ENCODE results near the gene DENND1A.

The DENND1A gene

GRCh38 chr9:123468541-123468940 is 461.4 kb downstream of the DENND1A start:
- Histone ChIP-seq H2BK120ac (ENCODE audit: low read depth, low read length) (no peak overlapping the region), H3K9me3 (ENCODE audit: control insufficient read depth, low read length) (no peaks in the 10 kb centered on the region), H2BK15ac (ENCODE audit: low read depth, poor library complexity, severe bottlenecking) (no peak overlapping the region), H3K4me3 (ENCODE audit: insufficient read depth in 1 of 2, low read depth in 1 of 2, low read length in 2 of 2) (no peak overlapping the region), H4K8ac (ENCODE audit: low read length) (no peak overlapping the region), H3K9ac (ENCODE audit: low read length) (no peak overlapping the region), H2AFZ (ENCODE audit: low read depth, low read length) (no peak overlapping the region), H3K23ac (ENCODE audit: low read length in 2 of 2) (no peak overlapping the region), H3K4me1 (ENCODE audit: control insufficient read depth, insufficient read depth, low read depth, low read length) (no peaks in the 10 kb centered on the region), H2BK12ac (ENCODE audit: low read length in 2 of 2) (no peak overlapping the region), H4K91ac (ENCODE audit: low read length) (no peak overlapping the region), H2BK5ac (ENCODE audit: low read depth, low read length, poor library complexity, severe bottlenecking) (no peak overlapping the region), H3K4me2 (ENCODE audit: low read length, poor library complexity, severe bottlenecking) (no peak overlapping the region), H3K27me3 (ENCODE audit: control insufficient read depth in 1 of 2, insufficient read depth in 1 of 2, low read length in 2 of 2) (no peaks in the 10 kb centered on the region), H3K4ac (ENCODE audit: low read depth in 1 of 2, low read length in 2 of 2) (no peak overlapping the region), H3K79me1 (replicated peaks; ENCODE audit: low read length, poor library complexity, severe bottlenecking) (no peaks in the 10 kb centered on the region), H3K27ac (ENCODE audit: low read length, poor library complexity, severe bottlenecking) (no peak overlapping the region), H3K14ac (ENCODE audit: low read length in 2 of 2) (no peak overlapping the region), H3K18ac (ENCODE audit: low read depth in 1 of 2, low read length in 2 of 2) (no peak overlapping the region), H3K36me3 (ENCODE audit: control insufficient read depth in 1 of 2, insufficient read depth in 2 of 2, low read depth in 1 of 2, low read length in 2 of 2) (no peaks in the 10 kb centered on the region), H2AK5ac (ENCODE audit: low read length, severe bottlenecking) (no peak overlapping the region)
- WGBS, result 89% methylated on average over 4 of the region's 5 CpGs
- no peak for DNase-seq

- no peak overlapping the region for H3K4me2 ChIP-seq (ENCODE audit: low read length, poor library complexity, severe bottlenecking)
- WGBS, result no CpG with 5 or more reads among the region's 1 CpG
These were observed 464.6 kb downstream of the DENND1A start for GRCh38 chr9:123465304-123465703.

GRCh38 chr9:123460091-123460490 is 469.8 kb downstream of the DENND1A start:
- Histone ChIP-seq H3K27me3 (ENCODE audit: control insufficient read depth in 1 of 2, insufficient read depth in 1 of 2, low read length in 2 of 2) (no peaks in the 10 kb centered on the region), H3K4me1 (ENCODE audit: control insufficient read depth, insufficient read depth, low read depth, low read length) (peaks cover 2% of the 10 kb centered on the region), H3K4ac (ENCODE audit: low read depth in 1 of 2, low read length in 2 of 2) (no peak overlapping the region), H2AK5ac (ENCODE audit: low read length, severe bottlenecking) (no peak overlapping the region), H4K91ac (ENCODE audit: low read length) (no peak overlapping the region), H3K18ac (ENCODE audit: low read depth in 1 of 2, low read length in 2 of 2) (no peak overlapping the region), H3K14ac (ENCODE audit: low read length in 2 of 2) (no peak overlapping the region), H3K23ac (ENCODE audit: low read length in 2 of 2) (no peak overlapping the region), H2BK120ac (ENCODE audit: low read depth, low read length) (no peak overlapping the region), H2AFZ (ENCODE audit: low read depth, low read length) (no peak overlapping the region), H2BK12ac (ENCODE audit: low read length in 2 of 2) (no peak overlapping the region), H3K27ac (ENCODE audit: low read length, poor library complexity, severe bottlenecking) (no peak overlapping the region), H3K36me3 (ENCODE audit: control insufficient read depth in 1 of 2, insufficient read depth in 2 of 2, low read depth in 1 of 2, low read length in 2 of 2) (peaks cover 0 to 12% of the 10 kb centered on the region in 2 experiments), H3K9ac (ENCODE audit: low read length) (no peak overlapping the region), H2BK5ac (ENCODE audit: low read depth, low read length, poor library complexity, severe bottlenecking) (no peak overlapping the region), H4K8ac (ENCODE audit: low read length) (no peak overlapping the region), H3K4me2 (ENCODE audit: low read length, poor library complexity, severe bottlenecking) (no peak overlapping the region), H3K79me1 (replicated peaks; ENCODE audit: low read length, poor library complexity, severe bottlenecking) (no peaks in the 10 kb centered on the region), H2BK15ac (ENCODE audit: low read depth, poor library complexity, severe bottlenecking) (no peak overlapping the region), H3K4me3 (ENCODE audit: insufficient read depth in 1 of 2, low read depth in 1 of 2, low read length in 2 of 2) (no peak overlapping the region), H3K9me3 (ENCODE audit: control insufficient read depth, low read length) (no peaks in the 10 kb centered on the region)
- WGBS, result 96% methylated on average over 2 of the region's 2 CpGs
- no peak for DNase-seq

More at GRCh38 chr9:123465304-123465703, 464.6 kb downstream of the DENND1A start:
- DNase-seq, result no peak
- no peak overlapping the region for H3K23ac ChIP-seq (ENCODE audit: low read length in 2 of 2)
- H3K9me3 ChIP-seq (ENCODE audit: control insufficient read depth, low read length), result no peaks in the 10 kb centered on the region
- no peak overlapping the region for H3K18ac ChIP-seq (ENCODE audit: low read depth in 1 of 2, low read length in 2 of 2)
- no peak overlapping the region for H2BK5ac ChIP-seq (ENCODE audit: low read depth, low read length, poor library complexity, severe bottlenecking)
- no peak overlapping the region for H3K27ac ChIP-seq (ENCODE audit: low read length, poor library complexity, severe bottlenecking)
- no peak overlapping the region for H2BK120ac ChIP-seq (ENCODE audit: low read depth, low read length)
- no peaks in the 10 kb centered on the region for H3K4me1 ChIP-seq (ENCODE audit: control insufficient read depth, insufficient read depth, low read depth, low read length)
- H4K91ac ChIP-seq (ENCODE audit: low read length), result no peak overlapping the region
- no peak overlapping the region for H2AK5ac ChIP-seq (ENCODE audit: low read length, severe bottlenecking)
- H3K9ac ChIP-seq (ENCODE audit: low read length), result no peak overlapping the region
- no peak overlapping the region for H2AFZ ChIP-seq (ENCODE audit: low read depth, low read length)
- no peaks in the 10 kb centered on the region for H3K36me3 ChIP-seq (ENCODE audit: control insufficient read depth in 1 of 2, insufficient read depth in 2 of 2, low read depth in 1 of 2, low read length in 2 of 2)
- H4K8ac ChIP-seq (ENCODE audit: low read length), result no peak overlapping the region
- H3K14ac ChIP-seq (ENCODE audit: low read length in 2 of 2), result no peak overlapping the region
- H3K4ac ChIP-seq (ENCODE audit: low read depth in 1 of 2, low read length in 2 of 2), result no peak overlapping the region
- H3K79me1 ChIP-seq (replicated peaks; ENCODE audit: low read length, poor library complexity, severe bottlenecking), result no peaks in the 10 kb centered on the region
- no peak overlapping the region for H2BK12ac ChIP-seq (ENCODE audit: low read length in 2 of 2)
- no peak overlapping the region for H2BK15ac ChIP-seq (ENCODE audit: low read depth, poor library complexity, severe bottlenecking)
- no peaks in the 10 kb centered on the region for H3K27me3 ChIP-seq (ENCODE audit: control insufficient read depth in 1 of 2, insufficient read depth in 1 of 2, low read length in 2 of 2)
- H3K4me3 ChIP-seq (ENCODE audit: insufficient read depth in 1 of 2, low read depth in 1 of 2, low read length in 2 of 2), result no peak overlapping the region

- no peak overlapping the region for H3K18ac ChIP-seq (ENCODE audit: low read depth in 1 of 2, low read length in 2 of 2)
- H3K4me3 ChIP-seq (ENCODE audit: insufficient read depth in 1 of 2, low read depth in 1 of 2, low read length in 2 of 2), result no peak overlapping the region
- no peak overlapping the region for H2BK12ac ChIP-seq (ENCODE audit: low read length in 2 of 2)
- H3K4me2 ChIP-seq (ENCODE audit: low read length, poor library complexity, severe bottlenecking), result no peak overlapping the region
- no peak overlapping the region for H2AK5ac ChIP-seq (ENCODE audit: low read length, severe bottlenecking)
- peaks cover 2% of the 10 kb centered on the region for H3K4me1 ChIP-seq (ENCODE audit: control insufficient read depth, insufficient read depth, low read depth, low read length)
- no peak overlapping the region for H3K9ac ChIP-seq (ENCODE audit: low read length)
- no peaks in the 10 kb centered on the region for H3K27me3 ChIP-seq (ENCODE audit: control insufficient read depth in 1 of 2, insufficient read depth in 1 of 2, low read length in 2 of 2)
- H2BK15ac ChIP-seq (ENCODE audit: low read depth, poor library complexity, severe bottlenecking), result no peak overlapping the region
- H3K23ac ChIP-seq (ENCODE audit: low read length in 2 of 2), result no peak overlapping the region
- H2AFZ ChIP-seq (ENCODE audit: low read depth, low read length), result no peak overlapping the region
- H3K4ac ChIP-seq (ENCODE audit: low read depth in 1 of 2, low read length in 2 of 2), result no peak overlapping the region
- no peak overlapping the region for H2BK120ac ChIP-seq (ENCODE audit: low read depth, low read length)
- no peak overlapping the region for H4K8ac ChIP-seq (ENCODE audit: low read length)
- WGBS, result 81% methylated on average over 4 of the region's 9 CpGs
- no peaks in the 10 kb centered on the region for H3K79me1 ChIP-seq (replicated peaks; ENCODE audit: low read length, poor library complexity, severe bottlenecking)
- no peak overlapping the region for H4K91ac ChIP-seq (ENCODE audit: low read length)
- peaks cover 6 to 13% of the 10 kb centered on the region in 2 experiments for H3K36me3 ChIP-seq (ENCODE audit: control insufficient read depth in 1 of 2, insufficient read depth in 2 of 2, low read depth in 1 of 2, low read length in 2 of 2)
- DNase-seq, result no peak
- no peaks in the 10 kb centered on the region for H3K9me3 ChIP-seq (ENCODE audit: control insufficient read depth, low read length)
- no peak overlapping the region for H3K27ac ChIP-seq (ENCODE audit: low read length, poor library complexity, severe bottlenecking)
- no peak overlapping the region for H3K14ac ChIP-seq (ENCODE audit: low read length in 2 of 2)
- H2BK5ac ChIP-seq (ENCODE audit: low read depth, low read length, poor library complexity, severe bottlenecking), result no peak overlapping the region
These were observed 472.3 kb downstream of the DENND1A start for GRCh38 chr9:123457583-123457982.
